K562 (cell line): ENCODE measurements around the gene CACTIN. TPM values are rescaled to one million over a fixed set of nuclear protein-coding genes. Genes with fewer than 3 reads are reported as not detected.
A peak's percentile ranks its signal among the peaks of the same experiment; 100 is the strongest.

Experiments used
- ARHGAP35 ChIP-seq: fragments of 450-650 bp; IDR thresholded peaks from 2 replicates; pipeline ENCODE4 v1.6.1; 2018; ENCODE audit not compliant: partially characterized antibody
- ARID2 ChIP-seq: fragments of 450-650 bp; IDR thresholded peaks from 2 replicates; pipeline ENCODE4 v1.6.1; 2017; ENCODE audit warnings: antibody characterized with exemption, mild to moderate bottlenecking
- CCNT2 ChIP-seq: IDR thresholded peaks from 2 replicates; pipeline ENCODE4 v1.6.1; 2011; ENCODE audit warnings: borderline replicate concordance, low read depth, mild to moderate bottlenecking, moderate library complexity, mixed read lengths, low read length; ENCODE audit not compliant: insufficient read length; ENCODE audit errors: extremely low read depth
- DNMT1 ChIP-seq: fragments of 450-650 bp; IDR thresholded peaks from 2 replicates; pipeline ENCODE4 v1.6.1; 2016; ENCODE audit warnings: antibody characterized with exemption, mild to moderate bottlenecking
- EHMT2 ChIP-seq: fragments of 450-650 bp; IDR thresholded peaks from 2 replicates; pipeline ENCODE4 v1.6.1; 2018; ENCODE audit warnings: antibody characterized with exemption
- MTF1 ChIP-seq: fragments of 250-450 bp; sonication (Bioruptor Pico); IDR thresholded peaks from 2 replicates; pipeline ENCODE4 v1.9.0; 2021; ENCODE audit warnings: moderate library complexity, mild to moderate bottlenecking, inconsistent platforms, borderline replicate concordance
- PHB2 ChIP-seq: fragments of 450-650 bp; IDR thresholded peaks from 2 replicates; pipeline ENCODE4 v1.6.1; 2017; ENCODE audit warnings: low read depth
- PHF20 ChIP-seq: fragments of 450-650 bp; IDR thresholded peaks from 2 replicates; pipeline ENCODE4 v1.6.1; 2018; ENCODE audit not compliant: partially characterized antibody
- RBM25 ChIP-seq: fragments of 200-400 bp; formaldehyde crosslinking; IDR thresholded peaks from 2 replicates; pipeline ENCODE4 v1.6.1; 2018; ENCODE audit warnings: low read length, low read depth, moderate library complexity; ENCODE audit not compliant: severe bottlenecking
- ZC3H8 ChIP-seq: fragments of 450-650 bp; IDR thresholded peaks from 2 replicates; pipeline ENCODE4 v1.6.1; 2017
- ZNF23 ChIP-seq: fragments of 250-450 bp; sonication (Bioruptor Pico); IDR thresholded peaks from 2 replicates; pipeline ENCODE4 v1.4.0; 2020; ENCODE audit warnings: mild to moderate bottlenecking
- ZNF408 ChIP-seq: fragments of 250-450 bp; sonication (Bioruptor Pico); IDR thresholded peaks from 2 replicates; pipeline ENCODE4 v1.4.0; 2020; ENCODE audit warnings: low read depth, mild to moderate bottlenecking, moderate library complexity
- polyA plus RNA-seq, 8 experiments: library from polyadenylated mRNA; depleted of rRNA in 4 of 8; stranded (reverse) in 5 of 8; unstranded in 3 of 8; fragments of >200 nt; fragmentation: Nextera tagmentation in 2 of 8; fragmentation: Illumina TruSeq in 1 of 8; extraction: Ambion mirVana in 2 of 8; extraction: Trizol in 1 of 8; gene quantifications; 2 replicates each; pipeline versions ENCODE4 v1.2.1 to v1.2.3, GENCODE V29; 2011 to 2014; ENCODE audit warnings: inconsistent platforms in 1 of 8, missing spikeins in 1 of 8
- total RNA-seq, 7 experiments: library from RNA; depleted of rRNA in 6 of 7; stranded (reverse); fragments of >200 nt in 6 of 7; fragmentation: Illumina TruSeq in 2 of 7; extraction: Trizol in 2 of 7; gene quantifications; 2 replicates each; pipeline versions ENCODE4 v1.2.1 to v1.2.3, GENCODE V29; 2011 to 2021; ENCODE audit warnings: low replicate concordance in 1 of 7
- TF ChIP-seq, protein P1 (sequence below), 2 experiments: fragments of 450-650 bp; IDR thresholded peaks; 2 replicates each; pipeline ENCODE4 v1.6.1; 2016; ENCODE audit warnings: mild to moderate bottlenecking in 2 of 2, borderline replicate concordance in 1 of 2, low read depth in 1 of 2, moderate library complexity in 1 of 2
- TF ChIP-seq, protein P2 (sequence below): fragments of 450-650 bp; IDR thresholded peaks from 2 replicates; pipeline ENCODE4 v1.6.1; 2016
- TF ChIP-seq, protein P3 (sequence below): fragments of 450-650 bp; IDR thresholded peaks from 2 replicates; pipeline ENCODE4 v1.6.1; 2016; ENCODE audit warnings: antibody characterized with exemption
- TF ChIP-seq, protein P4 (sequence below): sonication (generic); formaldehyde crosslinking; IDR thresholded peaks from 2 replicates; pipeline ENCODE4 v1.8.1; 2022; ENCODE audit warnings: missing genetic modification reagents

The CACTIN gene
- total and polyA plus RNA-seq, 9 of the 15 experiments (the other 6 are each of a cell fraction or from before 2014, with no cell fraction given): 0.15 to 49.2 (median 15.0) TPM

DNA sequence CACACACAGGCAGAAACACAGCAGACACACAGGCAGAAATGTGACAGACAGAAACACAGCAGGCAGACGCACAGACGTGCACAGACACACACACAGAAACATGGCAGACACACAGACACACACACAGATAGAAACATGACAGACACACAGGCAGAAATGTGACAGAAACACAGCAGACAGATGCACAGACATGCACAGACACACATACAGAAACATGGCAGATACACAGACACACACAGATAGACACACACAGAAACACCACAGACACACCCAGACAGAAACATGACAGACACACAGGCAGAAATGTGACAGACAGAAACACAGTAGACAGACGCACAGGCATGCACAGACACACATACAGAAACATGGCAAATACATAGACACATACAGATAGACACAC, 21.2 kb downstream of the CACTIN start (continued):
- TF ChIP-seq, protein P1, sequence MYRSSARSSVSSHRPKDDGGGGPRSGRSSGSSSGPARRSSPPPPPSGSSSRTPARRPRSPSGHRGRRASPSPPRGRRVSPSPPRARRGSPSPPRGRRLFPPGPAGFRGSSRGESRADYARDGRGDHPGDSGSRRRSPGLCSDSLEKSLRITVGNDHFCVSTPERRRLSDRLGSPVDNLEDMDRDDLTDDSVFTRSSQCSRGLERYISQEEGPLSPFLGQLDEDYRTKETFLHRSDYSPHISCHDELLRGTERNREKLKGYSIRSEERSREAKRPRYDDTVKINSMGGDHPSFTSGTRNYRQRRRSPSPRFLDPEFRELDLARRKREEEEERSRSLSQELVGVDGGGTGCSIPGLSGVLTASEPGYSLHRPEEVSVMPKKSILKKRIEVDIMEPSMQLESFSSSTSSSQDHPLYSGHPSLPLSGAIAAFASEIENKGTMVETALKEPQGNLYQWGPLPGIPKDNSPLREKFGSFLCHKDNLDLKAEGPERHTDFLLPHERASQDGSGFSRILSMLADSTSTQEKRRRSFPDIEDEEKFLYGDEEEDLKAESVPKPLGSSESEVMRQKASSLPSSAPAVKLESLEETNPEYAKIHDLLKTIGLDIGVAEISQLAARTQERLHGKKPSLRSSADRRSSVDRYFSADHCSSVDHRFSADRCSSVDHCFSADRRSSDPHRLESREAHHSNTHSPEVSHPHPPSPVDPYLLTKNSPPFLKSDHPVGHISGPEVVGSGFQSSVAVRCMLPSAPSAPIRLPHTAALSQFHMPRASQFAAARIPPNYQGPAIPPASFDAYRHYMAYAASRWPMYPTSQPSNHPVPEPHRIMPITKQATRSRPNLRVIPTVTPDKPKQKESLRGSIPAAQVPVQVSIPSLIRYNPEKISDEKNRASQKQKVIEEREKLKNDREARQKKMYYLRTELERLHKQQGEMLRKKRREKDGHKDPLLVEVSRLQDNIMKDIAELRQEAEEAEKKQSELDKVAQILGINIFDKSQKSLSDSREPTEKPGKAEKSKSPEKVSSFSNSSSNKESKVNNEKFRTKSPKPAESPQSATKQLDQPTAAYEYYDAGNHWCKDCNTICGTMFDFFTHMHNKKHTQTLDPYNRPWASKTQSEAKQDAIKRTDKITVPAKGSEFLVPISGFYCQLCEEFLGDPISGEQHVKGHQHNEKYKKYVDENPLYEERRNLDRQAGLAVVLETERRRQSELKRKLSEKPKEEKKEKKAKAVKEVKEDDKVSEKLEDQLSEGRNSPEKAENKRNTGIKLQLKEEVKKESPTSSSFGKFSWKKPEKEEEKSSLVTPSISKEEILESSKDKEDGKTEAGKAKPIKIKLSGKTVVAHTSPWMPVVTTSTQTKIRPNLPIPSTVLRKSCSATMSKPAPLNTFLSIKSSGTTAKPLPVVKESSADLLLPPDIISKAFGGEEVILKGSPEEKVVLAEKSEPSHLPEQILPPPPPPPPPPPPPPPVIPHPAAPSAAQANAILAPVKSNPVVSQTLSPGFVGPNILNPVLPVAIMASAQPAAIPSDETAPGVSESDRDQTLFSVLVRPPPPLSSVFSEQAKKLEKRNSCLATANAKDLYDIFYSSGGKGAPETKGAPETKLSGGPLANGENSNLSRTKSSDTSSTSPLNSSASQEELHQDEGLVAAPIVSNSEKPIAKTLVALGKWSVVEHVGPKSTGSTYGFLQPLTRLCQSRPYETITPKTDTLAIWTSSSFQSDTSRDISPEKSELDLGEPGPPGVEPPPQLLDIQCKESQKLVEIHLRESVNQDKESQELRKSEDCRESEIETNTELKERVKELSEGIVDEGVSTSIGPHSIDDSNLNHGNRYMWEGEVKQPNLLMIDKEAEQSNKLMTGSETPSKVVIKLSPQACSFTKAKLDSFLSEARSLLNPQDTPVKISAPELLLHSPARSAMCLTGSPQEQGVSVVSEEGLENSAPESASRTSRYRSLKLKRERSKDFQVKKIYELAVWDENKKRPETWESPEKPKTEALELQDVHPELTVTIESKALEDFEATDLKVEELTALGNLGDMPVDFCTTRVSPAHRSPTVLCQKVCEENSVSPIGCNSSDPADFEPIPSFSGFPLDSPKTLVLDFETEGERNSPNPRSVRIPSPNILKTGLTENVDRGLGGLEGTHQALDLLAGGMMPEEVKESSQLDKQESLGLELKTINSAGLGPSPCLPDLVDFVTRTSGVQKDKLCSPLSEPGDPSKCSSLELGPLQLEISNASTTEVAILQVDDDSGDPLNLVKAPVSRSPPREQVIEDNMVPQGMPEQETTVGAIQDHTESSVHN (IDR thresholded peaks at IDR 0.05; ENCODE audit: borderline replicate concordance in 1 of 2, low read depth in 1 of 2): no peak
- no peak for TF ChIP-seq RBM25
- TF ChIP-seq MTF1 (CRISPR knock-in tag): no peak
- 0 out of 2 replicates have a peak, but pooled peaks have one; percentile 19 for TF ChIP-seq EHMT2
- TF ChIP-seq DNMT1: 0 out of 2 replicates have a peak, but pooled peaks have one; percentile 29
- TF ChIP-seq ZC3H8: 0 out of 2 replicates have a peak, but pooled peaks have one; percentile 50
- TF ChIP-seq CCNT2: no peak
- TF ChIP-seq, protein P2, sequence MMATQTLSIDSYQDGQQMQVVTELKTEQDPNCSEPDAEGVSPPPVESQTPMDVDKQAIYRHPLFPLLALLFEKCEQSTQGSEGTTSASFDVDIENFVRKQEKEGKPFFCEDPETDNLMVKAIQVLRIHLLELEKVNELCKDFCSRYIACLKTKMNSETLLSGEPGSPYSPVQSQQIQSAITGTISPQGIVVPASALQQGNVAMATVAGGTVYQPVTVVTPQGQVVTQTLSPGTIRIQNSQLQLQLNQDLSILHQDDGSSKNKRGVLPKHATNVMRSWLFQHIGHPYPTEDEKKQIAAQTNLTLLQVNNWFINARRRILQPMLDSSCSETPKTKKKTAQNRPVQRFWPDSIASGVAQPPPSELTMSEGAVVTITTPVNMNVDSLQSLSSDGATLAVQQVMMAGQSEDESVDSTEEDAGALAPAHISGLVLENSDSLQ: peak; percentile 61
- peak; percentile 52 for TF ChIP-seq PHF20
- TF ChIP-seq PHB2: peak; percentile 21; the same call in 1 of the 2 replicates
- peak; percentile 11; the same call in 1 of the 2 replicates for TF ChIP-seq ARID2
- TF ChIP-seq, protein P3, sequence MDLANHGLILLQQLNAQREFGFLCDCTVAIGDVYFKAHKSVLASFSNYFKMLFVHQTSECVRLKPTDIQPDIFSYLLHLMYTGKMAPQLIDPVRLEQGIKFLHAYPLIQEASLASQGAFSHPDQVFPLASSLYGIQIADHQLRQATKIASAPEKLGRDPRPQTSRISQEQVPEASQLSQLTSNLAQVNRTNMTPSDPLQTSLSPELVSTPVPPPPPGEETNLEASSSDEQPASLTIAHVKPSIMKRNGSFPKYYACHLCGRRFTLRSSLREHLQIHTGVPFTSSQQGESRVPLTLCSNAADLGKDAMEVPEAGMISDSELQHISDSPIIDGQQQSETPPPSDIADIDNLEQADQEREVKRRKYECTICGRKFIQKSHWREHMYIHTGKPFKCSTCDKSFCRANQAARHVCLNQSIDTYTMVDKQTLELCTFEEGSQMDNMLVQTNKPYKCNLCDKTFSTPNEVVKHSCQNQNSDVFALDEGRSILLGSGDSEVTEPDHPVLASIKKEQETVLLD: peak; percentile 13; the same call in 1 of the 2 replicates
- TF ChIP-seq ZNF23: no peak
- TF ChIP-seq ZNF408 (CRISPR knock-in tag): no peak
- TF ChIP-seq ARHGAP35: peak; percentile 45
- TF ChIP-seq, protein P4, sequence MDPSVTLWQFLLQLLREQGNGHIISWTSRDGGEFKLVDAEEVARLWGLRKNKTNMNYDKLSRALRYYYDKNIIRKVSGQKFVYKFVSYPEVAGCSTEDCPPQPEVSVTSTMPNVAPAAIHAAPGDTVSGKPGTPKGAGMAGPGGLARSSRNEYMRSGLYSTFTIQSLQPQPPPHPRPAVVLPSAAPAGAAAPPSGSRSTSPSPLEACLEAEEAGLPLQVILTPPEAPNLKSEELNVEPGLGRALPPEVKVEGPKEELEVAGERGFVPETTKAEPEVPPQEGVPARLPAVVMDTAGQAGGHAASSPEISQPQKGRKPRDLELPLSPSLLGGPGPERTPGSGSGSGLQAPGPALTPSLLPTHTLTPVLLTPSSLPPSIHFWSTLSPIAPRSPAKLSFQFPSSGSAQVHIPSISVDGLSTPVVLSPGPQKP (CRISPR knock-in tag): no peak
